ENCODE results near the gene PLXNC1.

DNA sequence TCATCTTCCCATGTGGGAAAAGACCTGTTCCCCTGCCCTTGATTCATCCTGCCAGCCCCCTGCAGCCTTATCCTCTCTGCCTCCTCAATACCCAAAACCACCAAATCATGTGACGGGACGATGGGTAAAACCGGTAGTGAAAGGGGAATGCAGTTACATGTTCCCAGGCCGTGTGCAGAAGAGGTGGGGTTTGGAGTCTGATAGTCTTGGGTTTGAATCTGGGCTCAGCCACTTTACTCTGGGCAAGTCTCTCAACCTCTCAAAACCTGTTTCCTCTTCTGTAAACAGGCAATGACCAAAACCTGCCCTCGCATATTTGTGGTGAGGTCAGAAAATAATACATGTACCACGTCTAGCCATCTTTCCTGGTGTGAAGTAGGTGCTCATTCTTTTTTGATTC lies 123.0 kb downstream of the PLXNC1 start:
- TF ChIP-seq, protein P1, sequence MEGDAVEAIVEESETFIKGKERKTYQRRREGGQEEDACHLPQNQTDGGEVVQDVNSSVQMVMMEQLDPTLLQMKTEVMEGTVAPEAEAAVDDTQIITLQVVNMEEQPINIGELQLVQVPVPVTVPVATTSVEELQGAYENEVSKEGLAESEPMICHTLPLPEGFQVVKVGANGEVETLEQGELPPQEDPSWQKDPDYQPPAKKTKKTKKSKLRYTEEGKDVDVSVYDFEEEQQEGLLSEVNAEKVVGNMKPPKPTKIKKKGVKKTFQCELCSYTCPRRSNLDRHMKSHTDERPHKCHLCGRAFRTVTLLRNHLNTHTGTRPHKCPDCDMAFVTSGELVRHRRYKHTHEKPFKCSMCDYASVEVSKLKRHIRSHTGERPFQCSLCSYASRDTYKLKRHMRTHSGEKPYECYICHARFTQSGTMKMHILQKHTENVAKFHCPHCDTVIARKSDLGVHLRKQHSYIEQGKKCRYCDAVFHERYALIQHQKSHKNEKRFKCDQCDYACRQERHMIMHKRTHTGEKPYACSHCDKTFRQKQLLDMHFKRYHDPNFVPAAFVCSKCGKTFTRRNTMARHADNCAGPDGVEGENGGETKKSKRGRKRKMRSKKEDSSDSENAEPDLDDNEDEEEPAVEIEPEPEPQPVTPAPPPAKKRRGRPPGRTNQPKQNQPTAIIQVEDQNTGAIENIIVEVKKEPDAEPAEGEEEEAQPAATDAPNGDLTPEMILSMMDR (optimal IDR thresholded peaks at IDR 0.05 in 1 of 3, IDR thresholded peaks at IDR 0.05 in 1 of 3, conservative IDR thresholded peaks at IDR 0.05 in 1 of 3; ENCODE audit: extremely low read depth in 1 of 3, insufficient read depth in 2 of 3, low read length in 3 of 3): no peak
- no peak for TF ChIP-seq EZH2 (IDR thresholded peaks at IDR 0.05; ENCODE audit: low read length)
